Measurements from ENCODE around the gene IRX6.

Gene IRX6

GRCh38 chr16:55367866-55368603 is 44.0 kb downstream of the IRX6 start:
- DNase-seq: no peak

- DNase-seq: no peak
These were observed 45.1 kb downstream of the IRX6 start for GRCh38 chr16:55369151-55369550.

- DNase-seq: peak; percentile 10
These were observed 46.9 kb downstream of the IRX6 start for GRCh38 chr16:55370762-55371482.

- no peak for DNase-seq
These were observed 48.9 kb downstream of the IRX6 start for GRCh38 chr16:55372792-55373488.

GRCh38 chr16:55373489-55373832 is 49.5 kb downstream of the IRX6 start:
- no peak for DNase-seq

GRCh38 chr16:55376045-55376444 is 52.0 kb downstream of the IRX6 start:
- no peak for DNase-seq

GRCh38 chr16:55376567-55377167 is 52.7 kb downstream of the IRX6 start:
- no peak for DNase-seq

- no peak for DNase-seq
These were observed 53.8 kb downstream of the IRX6 start for GRCh38 chr16:55377840-55378239.

GRCh38 chr16:55378616-55379015 is 54.6 kb downstream of the IRX6 start:
- no peak for DNase-seq

GRCh38 chr16:55379371-55379770 is 55.4 kb downstream of the IRX6 start:
- DNase-seq: no peak

GRCh38 chr16:55379876-55380390 is 55.9 kb downstream of the IRX6 start:
- no peak for DNase-seq

Measured in activated CD4-positive, alpha-beta T cell treated with anti-CD3 and anti-CD28 coated beads, Interleukin-10, Interleukin-2, amounts not matched to agents 100 ng/mL and 50 ng/mL, durations not matched to agents 16 hours and 8 hours (primary cell).